Kidney epithelial cell (primary cell): ENCODE results near the gene ARL16. TPM values are rescaled to one million over a fixed set of nuclear protein-coding genes. Genes with fewer than 3 reads are reported as not detected.

Experiments used
- DNase-seq: peaks from one replicate; pipeline ENCODE4 v3.0.0-alpha.2; 2010; ENCODE audit warnings: low read depth
- H3K27me3 ChIP-seq: 2 replicates; pipeline ENCODE4 v1.6.0; 2011; ENCODE audit warnings: low read length; ENCODE audit not compliant: control insufficient read depth, insufficient read depth
- H3K36me3 ChIP-seq: 2 replicates; pipeline ENCODE4 v1.5.1; 2011; ENCODE audit warnings: low read length; ENCODE audit not compliant: control insufficient read depth, insufficient read depth
- H3K4me3 ChIP-seq: 2 replicates; pipeline ENCODE4 v1.5.1; 2011; ENCODE audit warnings: low read depth, mild to moderate bottlenecking, control low read depth, low read length
- CTCF ChIP-seq: IDR thresholded peaks from 2 replicates; pipeline ENCODE4 v1.5.1; 2011; ENCODE audit warnings: mild to moderate bottlenecking, moderate library complexity, low read length, control low read depth, inconsistent platforms; ENCODE audit not compliant: insufficient read depth, poor library complexity, severe bottlenecking
- total RNA-seq: library from RNA; depleted of rRNA; stranded (reverse); fragments of >200 nt; gene quantifications from 2 replicates; pipeline ENCODE4 v1.2.3, GENCODE V29; 2015

ARL16 gene
- total RNA-seq, 1 donor from 2014 or later, result 67.1 TPM

GRCh38 chr17:81690549-81690948, 7.0 kb upstream of the ARL16 start:
- no peak for TF ChIP-seq CTCF
- H3K36me3 ChIP-seq, result peaks cover 9% of the 10 kb centered on the region
- no peak overlapping the region for H3K4me3 ChIP-seq
- no peaks in the 10 kb centered on the region for H3K27me3 ChIP-seq
- DNase-seq, result no peak

DNA sequence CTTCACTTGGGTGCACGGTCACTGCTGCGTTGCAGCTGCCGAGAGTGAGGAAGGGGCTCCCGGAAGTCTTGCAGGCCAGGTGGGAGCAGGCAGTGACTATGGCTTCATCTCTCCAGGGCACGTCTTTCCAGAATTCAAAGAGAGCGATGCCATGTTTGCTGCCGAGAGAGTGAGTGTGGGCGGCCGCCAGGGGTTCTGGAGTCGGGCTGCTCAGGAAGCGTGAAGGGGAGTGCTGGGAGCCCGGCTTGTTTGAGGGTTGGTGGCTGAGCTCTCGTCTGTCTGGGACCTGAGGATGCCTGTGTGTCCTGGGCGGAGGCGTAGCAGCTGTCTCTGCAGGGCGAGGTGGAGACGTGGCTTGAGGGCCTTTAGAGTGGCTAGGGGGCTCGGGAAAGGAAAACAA, 6.5 kb upstream of the ARL16 start:
- no peak for DNase-seq
- no peak overlapping the region for H3K4me3 ChIP-seq
- TF ChIP-seq CTCF, result no peak
- H3K36me3 ChIP-seq, result peaks cover 8% of the 10 kb centered on the region
- no peaks in the 10 kb centered on the region for H3K27me3 ChIP-seq

GRCh38 chr17:81688616-81689015, 5.0 kb upstream of the ARL16 start:
- peaks cover 4% of the 10 kb centered on the region for H3K36me3 ChIP-seq
- TF ChIP-seq CTCF, result no peak

DNA sequence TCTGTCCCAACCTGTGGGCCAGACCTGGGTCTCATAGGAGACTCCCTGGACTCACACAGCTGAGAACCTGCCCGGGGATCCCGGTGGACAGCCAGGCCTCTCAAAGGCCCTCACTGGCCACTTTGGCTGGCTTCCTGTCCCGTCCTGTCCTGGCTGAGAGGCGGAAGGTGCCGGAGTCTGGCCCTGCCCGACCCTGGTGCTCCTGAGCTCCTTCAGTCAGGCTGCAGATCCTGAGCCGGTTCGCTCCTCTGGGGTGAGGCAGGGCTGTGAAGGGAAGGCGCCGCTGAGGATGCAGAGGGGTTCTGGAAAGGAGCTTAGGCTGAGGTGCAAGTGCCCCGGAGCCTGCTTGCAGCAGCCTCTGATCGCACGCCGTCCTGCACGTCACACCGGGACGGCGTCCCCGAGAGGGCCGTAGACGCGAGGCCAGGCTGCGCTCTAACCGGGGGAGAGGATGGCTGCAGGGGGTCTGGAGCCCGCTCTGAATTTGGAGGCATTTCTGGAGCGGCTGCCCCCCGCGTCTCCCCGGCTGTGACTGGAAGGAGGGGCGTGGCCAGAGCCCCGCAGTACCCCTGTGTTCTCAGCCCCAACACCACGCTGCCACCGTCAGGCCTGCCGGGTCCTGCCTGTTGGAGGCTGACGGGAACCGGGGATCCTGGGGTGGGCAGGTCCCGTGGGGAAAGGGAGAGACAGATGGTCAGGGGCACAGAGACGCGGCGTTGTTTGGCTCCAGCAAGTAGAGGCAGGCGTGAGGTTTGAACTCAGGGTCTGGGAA, 4.4 kb upstream of the ARL16 start:
- Histone ChIP-seq H3K36me3 (peaks cover 4% of the 10 kb centered on the region), H3K4me3 (no peak overlapping the region), H3K27me3 (no peaks in the 10 kb centered on the region)
- no peak for TF ChIP-seq CTCF
- DNase-seq, result no peak

More at GRCh38 chr17:81688616-81689015, 5.0 kb upstream of the ARL16 start:
- DNase-seq, result no peak
- no peak overlapping the region for H3K4me3 ChIP-seq
- H3K27me3 ChIP-seq, result no peaks in the 10 kb centered on the region

GRCh38 chr17:81686614-81687013, 3.0 kb upstream of the ARL16 start:
- H3K4me3 ChIP-seq, result no peak overlapping the region
- no peak for TF ChIP-seq CTCF
- DNase-seq, result no peak
- H3K36me3 ChIP-seq, result peaks cover 4% of the 10 kb centered on the region
- no peaks in the 10 kb centered on the region for H3K27me3 ChIP-seq

DNA sequence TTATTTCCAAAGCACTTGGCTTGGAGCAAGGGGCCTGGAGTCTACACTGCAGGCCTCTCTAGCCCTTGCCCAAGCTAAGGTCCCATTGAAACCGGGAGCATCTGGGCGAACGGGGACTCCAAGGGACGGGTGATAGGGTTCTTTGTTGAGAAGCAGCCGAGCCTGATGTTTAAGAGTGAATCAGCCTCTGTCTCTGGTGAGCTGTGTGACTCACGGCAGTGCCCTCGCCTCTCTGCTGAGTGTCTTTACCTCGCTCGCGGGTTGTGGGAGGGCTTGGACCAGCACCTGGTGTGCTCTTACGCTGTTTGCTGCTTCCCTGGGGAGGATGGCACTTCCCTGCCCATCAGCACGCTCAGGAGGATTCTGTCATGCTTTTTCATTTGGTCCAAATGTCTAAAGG, 1.5 kb upstream of the ARL16 start:
- DNase-seq, result peak; percentile 70
- Histone ChIP-seq H3K36me3 (peaks cover 2% of the 10 kb centered on the region), H3K4me3 (peak overlapping the region; percentile 96), H3K27me3 (no peaks in the 10 kb centered on the region)
- no peak for TF ChIP-seq CTCF
